HG03457 (cell line): ENCODE measurements around the gene ADGRV1.
A peak's percentile ranks its signal among the peaks of the same experiment; 100 is the strongest.

Experiments
- ATAC-seq: cut with Tn5 transposase; IDR thresholded peaks from one replicate; pipeline ENCODE4 v1.9.1; 2021; ENCODE audit warnings: moderate number of reproducible peaks; ENCODE audit not compliant: unreplicated experiment

ADGRV1 gene

DNA sequence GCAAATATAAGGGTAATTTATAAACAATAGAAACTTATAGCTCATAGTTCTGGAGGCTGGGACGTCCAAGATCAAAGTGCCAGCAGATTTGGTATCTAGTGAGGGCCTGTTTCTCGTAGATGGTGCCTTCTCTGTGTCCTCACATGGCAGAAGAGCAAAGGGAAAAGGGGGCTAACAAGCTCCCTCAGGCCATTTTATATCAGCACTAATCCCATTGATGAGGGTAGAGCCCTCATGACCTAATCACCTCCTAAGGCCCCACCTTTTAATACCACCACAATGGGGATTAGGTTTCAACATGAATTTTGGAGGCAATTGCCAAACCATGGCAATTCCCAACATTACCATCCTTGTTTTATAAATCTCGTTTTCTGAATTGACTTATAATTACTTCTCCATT lies 564.7 kb downstream of the ADGRV1 start:
- no peak for ATAC-seq

DNA sequence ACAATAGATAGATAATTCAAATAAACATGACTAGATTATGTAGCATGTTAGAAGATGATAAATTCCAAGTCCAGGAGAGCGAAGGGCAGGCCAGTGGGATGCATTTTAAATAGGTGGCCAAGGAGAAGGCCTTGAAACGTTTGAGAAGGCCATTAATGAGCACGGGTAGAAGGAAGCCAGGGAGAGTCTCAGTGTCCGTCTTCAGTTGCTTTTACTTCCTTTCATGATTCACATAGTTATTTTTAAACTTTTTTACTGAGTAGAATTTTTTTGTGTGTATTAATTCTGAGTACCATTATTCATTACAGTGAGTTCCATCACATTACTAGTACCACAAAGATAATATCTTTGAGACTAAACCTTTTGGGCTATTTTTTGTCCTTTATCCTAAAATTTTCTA lies 565.3 kb downstream of the ADGRV1 start:
- ATAC-seq = no peak

DNA sequence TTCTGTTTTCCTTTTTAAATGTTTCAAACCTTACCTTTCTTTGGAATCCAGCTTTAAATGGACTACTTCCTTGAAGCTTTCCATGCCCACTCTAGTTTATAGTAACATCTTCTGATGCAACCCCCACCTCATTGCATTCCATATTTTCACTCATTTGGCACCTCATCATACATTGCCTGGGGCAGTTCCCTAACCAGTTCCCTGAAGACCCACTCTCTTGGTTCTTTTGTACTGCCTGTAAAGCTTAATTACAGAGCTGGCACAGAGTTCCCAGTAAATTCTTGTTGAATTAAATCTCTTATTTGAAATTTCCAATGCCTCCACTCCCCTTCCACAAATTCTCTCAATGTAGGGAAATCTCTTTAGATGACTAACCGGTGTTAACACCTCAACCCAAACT lies 567.3 kb downstream of the ADGRV1 start:
- ATAC-seq = no peak

DNA sequence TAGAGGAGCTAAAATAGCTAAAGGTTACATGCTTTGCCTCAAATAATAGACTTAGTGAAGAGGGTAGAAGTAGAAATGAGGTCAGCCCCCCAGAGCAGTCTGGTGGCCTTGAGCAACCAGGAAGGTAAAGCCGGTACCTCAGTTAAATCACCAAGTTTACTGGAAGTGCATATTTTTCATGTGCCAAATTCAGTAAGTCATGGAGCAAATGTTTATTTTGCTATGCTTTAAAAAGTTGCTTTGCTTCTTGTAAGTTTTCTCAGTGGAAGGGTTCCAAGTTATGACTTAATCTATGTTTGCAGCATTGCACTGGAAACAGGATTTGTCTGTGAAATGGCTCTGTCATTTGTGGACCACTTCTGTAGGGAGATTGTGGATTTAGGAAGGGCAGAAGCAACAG lies 567.9 kb downstream of the ADGRV1 start:
- no peak for ATAC-seq

DNA sequence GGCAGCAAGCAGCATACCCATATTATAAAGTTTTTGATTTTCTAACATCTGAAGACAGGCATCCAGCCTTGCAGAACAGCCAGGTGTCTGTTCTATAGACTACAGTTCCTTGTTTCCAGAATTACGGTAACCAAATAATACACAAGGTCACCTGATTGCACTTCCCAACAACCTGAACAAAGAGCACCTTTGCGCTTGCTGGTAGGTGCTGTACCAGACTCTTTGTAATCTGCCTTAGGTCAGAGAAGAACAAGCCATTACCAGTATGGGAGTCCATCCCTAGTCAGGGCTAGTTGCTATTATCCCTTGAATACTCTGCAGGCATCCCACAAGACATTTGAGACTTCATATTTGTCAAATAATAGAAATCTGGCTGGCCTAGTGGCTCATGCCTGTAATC lies 568.3 kb downstream of the ADGRV1 start:
- no peak for ATAC-seq

DNA sequence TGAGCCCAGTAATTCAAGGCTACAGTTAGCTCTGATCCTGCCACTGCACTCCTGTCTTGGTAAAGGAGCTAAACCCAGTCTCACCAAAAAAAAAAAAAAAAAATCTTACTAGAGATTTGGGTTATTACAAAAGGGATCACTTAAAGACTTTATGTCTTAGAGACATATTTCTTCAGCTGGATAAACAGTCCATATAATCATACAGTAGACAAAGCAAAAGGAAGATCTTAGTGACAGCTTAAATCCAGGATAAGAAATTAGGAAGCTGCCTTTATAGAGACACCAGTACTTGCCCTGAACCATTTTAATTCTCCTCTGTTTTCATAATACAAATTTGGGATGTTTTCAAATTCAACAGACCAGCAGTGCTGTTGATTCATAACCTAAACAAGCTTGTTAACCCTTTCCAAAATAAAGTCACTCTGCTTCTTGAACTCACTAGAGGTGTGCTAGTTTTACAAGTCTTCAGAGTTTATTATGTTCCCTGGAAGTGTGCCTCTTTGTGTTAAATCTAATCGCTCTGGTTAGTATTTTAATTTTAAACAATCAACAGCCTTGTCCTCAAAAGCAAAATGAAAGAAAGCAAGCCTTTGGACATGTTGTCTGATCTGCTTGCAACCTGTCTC lies 569.0 kb downstream of the ADGRV1 start:
- no peak for ATAC-seq

DNA sequence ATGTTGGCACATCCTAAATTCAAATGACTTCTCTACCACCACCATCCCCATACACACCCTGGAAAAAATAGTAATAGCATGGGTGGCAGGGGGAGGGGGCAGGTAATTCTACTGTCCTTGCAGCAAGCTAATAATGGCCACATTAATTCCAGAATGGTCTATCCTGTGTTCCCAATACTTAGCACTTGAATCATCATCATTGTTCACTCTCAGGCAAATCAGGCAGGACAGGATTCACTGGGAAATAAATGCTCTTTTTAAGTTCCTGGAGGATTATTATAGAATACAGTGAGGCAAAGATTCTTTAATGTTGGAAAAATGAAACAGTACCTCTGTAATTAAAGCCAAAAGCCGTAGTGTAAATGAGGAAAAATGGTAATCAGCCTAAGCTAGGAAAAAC lies 570.0 kb downstream of the ADGRV1 start:
- no peak for ATAC-seq

DNA sequence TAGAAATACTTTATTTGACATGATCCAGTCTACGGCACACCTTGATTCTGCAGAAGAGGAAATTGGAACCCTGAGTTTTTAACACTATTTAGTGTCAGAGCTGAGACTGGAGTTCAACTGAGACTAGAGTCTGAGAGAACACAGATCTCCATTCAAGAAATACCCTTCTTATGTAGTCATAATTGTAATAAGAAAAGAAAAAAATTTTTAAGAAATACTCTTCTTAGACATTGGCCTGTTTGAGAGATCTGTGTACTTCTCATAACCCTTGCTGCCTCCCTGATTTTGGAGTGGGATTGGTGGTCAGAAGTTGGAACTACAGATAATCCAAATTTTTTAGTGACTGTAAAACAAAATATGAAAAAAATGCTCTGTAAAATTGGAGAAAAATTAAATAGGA lies 571.2 kb downstream of the ADGRV1 start:
- no peak for ATAC-seq

DNA sequence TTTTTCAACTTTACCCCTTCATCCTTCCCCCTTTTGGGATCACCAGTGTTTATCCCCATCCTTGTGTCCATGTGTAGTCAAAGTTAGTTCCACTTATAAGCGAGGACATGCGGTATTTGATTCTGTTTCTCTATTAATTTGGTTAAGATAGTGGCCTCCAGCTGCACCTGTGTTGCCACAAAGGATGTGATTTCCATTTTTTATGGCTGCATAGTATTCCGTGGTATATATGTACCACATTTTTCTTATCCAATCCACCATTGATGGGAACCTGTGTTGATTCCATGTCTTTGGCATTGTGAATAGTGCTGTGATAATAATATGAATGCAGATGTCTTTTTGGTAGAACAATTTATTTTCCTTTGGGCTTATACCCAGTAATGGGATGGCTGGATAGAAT lies 572.2 kb downstream of the ADGRV1 start:
- ATAC-seq = no peak

DNA sequence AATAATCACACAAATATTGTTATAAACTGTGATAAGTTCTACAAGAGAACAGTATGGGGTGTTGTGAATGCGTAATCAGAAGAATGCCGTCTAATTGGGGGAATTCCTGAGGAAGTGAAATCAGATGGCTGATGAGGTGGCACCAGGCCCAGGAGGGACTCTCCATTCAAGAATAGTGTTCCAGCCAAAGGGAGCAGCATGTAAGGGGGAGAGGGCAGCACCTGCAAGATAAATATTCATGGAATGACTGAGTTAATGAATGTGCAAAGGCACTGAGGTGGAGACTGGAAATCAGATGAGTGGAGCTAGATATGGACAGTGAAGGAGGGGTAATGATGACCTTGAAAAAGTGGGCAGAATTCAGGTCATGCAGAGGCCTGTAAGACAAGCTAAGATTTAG lies 574.0 kb downstream of the ADGRV1 start:
- peak; percentile 78 for ATAC-seq

DNA sequence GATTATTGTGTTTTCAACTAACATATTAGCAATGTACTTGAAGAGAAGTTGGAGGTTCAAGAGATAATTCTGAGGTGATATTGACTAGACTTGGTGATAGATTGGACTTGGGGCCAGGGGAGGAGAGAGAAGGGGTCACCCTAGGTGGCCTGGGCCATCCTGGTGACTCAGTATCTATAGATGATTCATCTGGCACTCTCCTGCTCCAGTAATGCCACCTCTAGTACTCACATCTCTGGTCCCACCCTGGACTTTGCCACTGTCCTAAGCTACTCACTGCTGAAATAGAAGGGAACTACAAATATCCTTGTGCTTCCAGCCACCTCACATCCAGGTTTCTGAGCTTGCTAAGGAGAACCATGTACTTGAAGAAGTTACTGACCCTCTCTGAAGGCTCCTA lies 574.6 kb downstream of the ADGRV1 start:
- ATAC-seq = no peak

DNA sequence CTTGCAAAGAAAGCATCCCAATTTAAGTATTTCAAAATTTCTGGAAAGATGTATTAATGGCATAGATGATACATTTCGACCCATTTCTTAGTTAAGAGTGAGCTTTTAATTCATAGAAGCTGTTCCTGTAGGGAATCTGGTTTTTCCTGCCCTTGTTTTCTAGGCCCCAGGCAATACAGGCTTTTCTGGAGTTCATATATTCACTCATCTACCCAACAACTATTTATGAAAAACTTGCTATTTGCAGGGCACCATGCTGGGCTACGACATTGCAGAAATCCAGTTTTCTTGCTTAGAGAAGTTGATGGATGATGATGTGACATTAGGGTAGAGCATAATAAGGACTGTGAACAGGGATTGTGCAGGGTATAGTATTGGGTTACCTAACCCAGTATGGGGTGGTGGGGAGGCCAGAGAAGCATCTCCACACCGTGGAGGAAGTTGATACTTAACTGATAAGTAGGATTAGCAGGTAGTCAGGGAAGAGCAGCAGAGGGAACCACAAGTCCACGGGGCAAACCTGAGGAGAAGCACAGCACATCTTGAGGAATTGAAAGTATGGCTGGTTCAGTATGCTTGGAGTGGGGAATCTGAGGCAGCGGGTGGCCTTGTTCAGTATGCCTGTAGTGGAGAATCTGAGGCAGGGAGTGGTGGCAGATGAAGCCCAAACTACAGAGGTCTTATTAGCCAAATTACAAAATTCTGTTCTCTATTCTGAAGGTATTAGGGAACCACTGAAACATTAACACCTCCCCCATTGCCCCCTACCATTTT lies 577.1 kb downstream of the ADGRV1 start:
- no peak for ATAC-seq

DNA sequence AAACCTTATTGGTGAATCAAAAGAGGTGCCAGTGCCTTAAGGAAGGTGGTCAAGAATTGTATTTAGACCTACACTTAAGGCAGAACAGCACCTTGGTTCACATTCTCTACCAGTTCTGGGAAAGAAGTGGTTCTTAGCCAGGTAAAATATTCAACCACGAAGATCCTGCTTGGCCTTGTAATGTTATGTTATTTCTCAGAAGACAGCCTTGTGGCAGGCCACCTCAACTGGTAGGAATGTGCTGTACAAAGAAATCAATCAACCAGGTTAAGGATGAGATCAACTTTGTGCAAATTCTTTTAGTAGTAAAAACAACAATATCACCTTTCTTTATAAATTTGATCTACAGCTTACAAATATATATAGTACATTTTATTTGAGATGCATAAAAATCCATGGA lies 577.7 kb downstream of the ADGRV1 start:
- no peak for ATAC-seq

DNA sequence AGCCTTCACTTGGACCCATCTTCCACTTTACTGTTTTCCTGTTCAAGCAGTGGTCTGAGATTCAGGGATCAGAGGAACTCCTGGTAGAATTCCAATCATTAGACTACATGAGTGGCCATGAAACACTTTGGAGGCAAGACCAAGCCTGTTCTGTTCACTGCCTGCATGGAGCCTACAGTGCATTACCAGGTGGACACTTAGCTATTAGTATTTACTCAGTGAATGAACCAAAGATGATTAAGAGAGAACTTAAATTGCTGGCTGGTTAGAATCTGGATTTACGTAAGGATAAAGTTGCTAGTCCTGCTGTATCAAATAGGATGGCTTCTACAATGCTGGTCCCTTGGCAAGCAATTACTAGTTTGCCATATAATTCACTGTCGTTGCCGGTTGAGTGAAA lies 579.0 kb downstream of the ADGRV1 start:
- ATAC-seq = no peak

DNA sequence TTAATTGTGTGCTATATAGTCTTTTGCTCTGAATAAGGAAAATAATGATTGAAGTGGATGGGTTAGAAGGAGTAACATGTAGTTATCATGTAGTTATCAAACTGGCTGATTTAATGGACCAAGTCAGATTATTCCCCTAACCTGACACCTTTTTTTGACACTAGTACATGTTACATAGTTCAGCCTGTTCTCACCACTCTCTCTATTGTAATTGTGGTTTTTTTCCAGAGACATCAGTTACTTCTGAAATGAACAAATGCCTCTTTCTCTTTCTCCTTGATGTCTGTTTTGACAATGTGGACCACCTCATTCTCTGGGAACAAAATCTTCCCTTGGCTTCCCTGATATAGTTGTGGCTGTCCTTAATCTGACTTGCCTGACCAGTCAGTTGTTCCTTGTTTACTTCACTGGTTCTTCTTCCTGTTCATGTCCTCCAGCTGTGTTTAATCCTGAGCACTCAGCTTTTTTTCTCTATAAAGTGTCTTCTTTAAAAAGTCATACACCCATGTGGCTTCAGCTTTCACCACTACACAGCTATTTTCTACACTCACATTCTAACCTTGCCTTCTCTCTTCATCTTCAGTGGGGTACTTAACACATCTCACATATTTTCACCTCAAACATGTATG lies 581.1 kb downstream of the ADGRV1 start:
- no peak for ATAC-seq

DNA sequence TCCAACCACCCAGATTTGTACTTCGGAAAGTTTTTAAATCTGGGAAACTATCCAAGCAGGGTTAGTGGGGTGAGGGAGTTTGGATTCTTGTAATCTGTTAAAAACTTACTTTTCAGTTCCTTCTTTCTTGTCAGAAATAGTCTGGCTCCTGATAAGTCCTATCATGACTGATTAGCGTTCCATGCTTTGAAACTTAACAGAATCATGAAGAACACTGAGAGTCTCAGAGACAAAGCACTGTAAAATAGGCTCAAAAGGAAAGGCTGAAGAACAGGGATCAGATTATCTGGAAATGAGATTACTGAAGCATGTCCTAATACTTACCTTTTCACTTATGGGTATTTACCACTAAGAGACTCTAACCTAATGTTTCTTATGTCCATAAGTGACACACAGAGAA lies 582.1 kb downstream of the ADGRV1 start:
- ATAC-seq = no peak

DNA sequence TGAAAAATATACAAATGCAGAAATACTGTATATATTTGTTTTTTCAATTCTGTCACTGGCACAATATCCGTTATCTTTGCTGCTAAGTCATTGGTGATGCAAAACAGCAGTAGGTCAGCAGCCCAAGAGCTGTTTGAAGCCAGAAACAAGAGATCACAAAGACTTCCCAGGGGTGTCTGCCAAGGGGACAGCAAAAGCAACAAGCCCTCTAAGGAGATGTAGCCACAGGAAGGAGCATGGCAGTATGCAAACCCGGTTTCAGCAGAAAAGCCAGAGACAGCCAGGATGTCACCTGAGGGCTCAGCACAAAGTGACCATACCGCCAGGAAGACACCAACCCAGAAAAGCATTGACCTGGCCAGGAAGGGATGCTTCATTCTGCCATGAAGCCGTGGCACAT lies 583.0 kb downstream of the ADGRV1 start:
- ATAC-seq = no peak

DNA sequence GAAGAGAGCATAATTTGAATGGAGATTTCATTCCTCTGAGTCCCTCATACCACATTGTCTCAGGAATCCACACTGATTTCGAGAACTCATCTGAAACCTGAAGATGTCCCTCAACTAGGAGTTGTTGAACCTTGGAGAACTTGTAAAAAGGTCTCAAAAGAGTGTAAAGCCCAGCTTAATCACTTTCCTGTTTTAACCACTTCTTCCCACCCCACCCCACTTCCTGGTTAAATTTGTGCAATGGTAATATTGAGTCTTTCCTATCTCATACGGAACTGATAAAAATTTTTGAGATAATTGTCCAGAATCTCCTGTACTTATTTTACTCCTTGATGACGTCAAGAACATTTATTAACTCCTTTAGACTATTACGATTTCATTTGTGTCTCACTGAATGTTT lies 583.8 kb downstream of the ADGRV1 start:
- ATAC-seq = no peak

DNA sequence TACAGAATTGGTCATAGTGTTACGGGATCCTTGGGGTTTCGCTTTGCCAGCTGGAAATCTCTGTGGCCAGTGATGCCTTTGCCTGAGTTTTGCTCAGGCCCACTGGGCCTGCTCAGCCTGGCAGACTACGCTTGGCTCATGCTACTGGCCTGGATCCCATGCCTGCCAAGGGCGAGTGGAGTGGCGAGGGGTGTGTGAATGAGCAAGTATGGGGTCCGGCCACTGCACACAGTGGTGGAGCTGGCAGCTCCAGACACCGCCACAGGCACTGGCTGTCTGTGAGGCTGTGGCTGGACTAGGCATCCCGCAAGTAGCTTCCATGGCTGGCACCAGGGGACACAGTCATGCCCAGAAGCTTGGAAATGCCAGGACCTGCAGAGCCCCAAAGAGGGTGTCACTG lies 584.2 kb downstream of the ADGRV1 start:
- ATAC-seq = no peak

DNA sequence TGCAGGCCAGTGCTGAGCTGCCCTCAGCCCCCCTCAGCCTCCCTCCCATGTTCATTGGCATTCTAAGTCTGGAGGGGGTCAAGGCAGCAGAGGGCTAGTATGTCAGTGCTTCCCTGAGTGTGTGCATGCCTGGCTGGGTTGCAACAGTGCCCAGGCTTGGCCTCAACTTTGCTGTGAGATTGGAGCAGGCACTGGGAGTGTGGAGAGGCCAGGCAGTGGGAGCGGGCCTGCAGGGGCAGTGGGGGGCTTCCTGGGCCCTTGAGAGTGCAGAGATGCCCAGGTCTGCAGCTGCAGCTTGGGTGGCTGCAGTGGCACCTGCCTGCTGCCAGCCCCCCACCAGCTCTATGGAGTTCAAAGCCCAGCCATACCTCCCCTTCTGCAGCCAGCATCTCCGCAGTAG lies 585.2 kb downstream of the ADGRV1 start:
- no peak for ATAC-seq

DNA sequence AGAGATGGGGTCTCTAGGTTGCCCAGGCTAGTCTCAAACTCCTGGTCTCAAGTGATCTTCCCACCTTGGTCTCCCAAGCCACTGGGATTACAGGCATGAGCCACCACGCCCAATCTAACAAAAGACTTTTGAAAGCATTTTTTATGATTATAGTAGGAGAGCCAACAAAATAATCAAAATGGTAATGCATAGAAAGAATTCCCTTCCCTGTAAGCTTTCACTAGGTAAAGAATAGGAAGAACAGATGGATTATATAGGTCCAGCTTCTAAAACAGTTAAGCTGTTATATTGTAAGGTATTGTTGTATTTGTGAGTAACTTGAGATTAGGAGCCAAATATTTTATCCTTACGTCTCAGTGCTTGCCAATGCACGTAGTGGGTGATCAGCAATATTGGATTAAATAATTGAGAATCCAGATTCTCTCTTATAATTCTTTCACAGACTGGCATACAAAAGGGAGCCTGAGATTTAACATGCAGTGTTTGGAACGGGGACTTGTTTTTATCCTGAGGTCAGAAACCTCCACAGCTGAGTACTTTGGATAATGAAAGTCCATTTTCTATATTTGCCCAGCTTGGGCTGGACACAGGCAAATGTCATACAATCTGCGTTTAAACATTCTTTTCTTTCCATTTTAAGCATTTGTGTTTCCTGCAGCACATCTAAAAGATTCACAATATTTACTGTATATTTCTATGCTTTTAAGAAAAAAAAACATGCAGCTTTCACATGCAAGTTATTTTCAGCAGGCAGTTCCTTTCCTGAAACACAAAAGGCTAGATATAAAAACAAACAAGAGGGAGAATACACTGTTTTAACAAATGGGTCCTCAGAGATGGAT lies 586.1 kb downstream of the ADGRV1 start:
- ATAC-seq = no peak

DNA sequence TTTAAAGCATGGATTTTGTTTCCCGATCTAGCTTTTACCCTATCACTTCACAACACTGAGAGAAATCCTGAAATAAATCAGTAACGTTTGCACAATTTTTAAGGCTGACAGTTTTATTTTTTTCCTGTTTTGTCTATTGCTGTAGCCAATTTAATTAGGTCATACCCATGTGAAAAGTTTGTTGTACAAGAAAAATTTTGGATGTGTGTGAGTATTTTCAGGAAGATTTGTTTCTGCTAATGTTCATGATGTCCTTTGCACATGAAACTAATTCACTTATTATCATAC lies 586.7 kb downstream of the ADGRV1 start:
- no peak for ATAC-seq
